Endothelial cell of umbilical vein (primary cell): ENCODE measurements around the gene GUCA2A. TPM values are rescaled to one million over a fixed set of nuclear protein-coding genes. Genes with fewer than 3 reads are reported as not detected.

Experiments
- BruUV-seq: library from RNA; stranded (reverse); fragments of 400-500 nt; replicated peaks from 2 replicates; lab custom pipeline; 2021; lab: Mats Ljungman, UMichigan
- CTCF ChIA-PET: fragments of 300-600, 350-600 bp; sonication (Branson Sonifier 250); formaldehyde crosslinking; loops from one replicate; lab custom pipeline; 2021; ENCODE audit warnings: antibody characterized with exemption, inconsistent platforms; lab: Charles Lee
- POLR2A ChIA-PET: fragments of 300-600, 350-600 bp; sonication (Branson Sonifier 250); formaldehyde crosslinking; loops from one replicate; lab custom pipeline; 2021; ENCODE audit warnings: antibody characterized with exemption, inconsistent platforms; lab: Charles Lee
- DNase-seq: peaks from one replicate; pipeline ENCODE4 v3.0.0-alpha.2; 2011; ENCODE audit warnings: low read depth, low spot score
- FAIRE-seq: peaks from 2 replicates; lab custom pipeline; 2011; peaks lifted over from hg19 to GRCh38; lab: Jason Lieb, UNC
- H2AFZ ChIP-seq: 2 replicates; pipeline ENCODE4 v1.6.0; 2012; ENCODE audit warnings: low read depth, low read length, control low read depth, inconsistent platforms
- H3K27ac ChIP-seq: 2 replicates; pipeline ENCODE4 v1.5.1; 2011; ENCODE audit warnings: low read depth, mild to moderate bottlenecking, control low read depth, low read length, moderate library complexity; ENCODE audit not compliant: insufficient read depth
- H3K27me3 ChIP-seq, 2 experiments: 2 replicates each; pipeline versions ENCODE4 v1.6.0 to v1.6.1; 2011; ENCODE audit warnings: low read length in 2 of 2, mixed read lengths in 1 of 2; ENCODE audit not compliant: control insufficient read depth in 2 of 2, insufficient read depth in 2 of 2
- H3K36me3 ChIP-seq, 2 experiments: 2 replicates in 1 of 2; 3 replicates in 1 of 2; pipeline ENCODE4 v1.5.1; 2011; ENCODE audit warnings: low read length in 2 of 2, mild to moderate bottlenecking in 1 of 2, moderate library complexity in 1 of 2; ENCODE audit not compliant: control insufficient read depth in 2 of 2, insufficient read depth in 2 of 2; ENCODE audit errors: extremely low read depth in 1 of 2
- H3K4me1 ChIP-seq: 3 replicates; pipeline ENCODE4 v1.5.1; 2011; ENCODE audit warnings: mild to moderate bottlenecking, low read length; ENCODE audit not compliant: control insufficient read depth, insufficient read depth; ENCODE audit errors: extremely low read depth
- H3K4me2 ChIP-seq: 2 replicates; pipeline ENCODE4 v1.6.1; 2011; ENCODE audit warnings: low read length, control low read depth, mixed read lengths; ENCODE audit not compliant: insufficient read depth
- H3K4me3 ChIP-seq, 3 experiments: fragments of 200-600 bp in 1 of 3; sonication (generic), shearing (Covaris generic) in 1 of 3; replicated peaks in 1 of 3; 2 replicates each; pipeline ENCODE4 v1.5.1; 2011 to 2016; ENCODE audit warnings: control low read depth in 3 of 3, low read length in 3 of 3, mild to moderate bottlenecking in 2 of 3, inconsistent platforms in 1 of 3, low read depth in 1 of 3, moderate library complexity in 1 of 3; ENCODE audit not compliant: insufficient read depth in 1 of 3
- H3K79me2 ChIP-seq: 2 replicates; pipeline ENCODE4 v1.6.0; 2012; ENCODE audit warnings: low read length, inconsistent platforms; ENCODE audit not compliant: control insufficient read depth, insufficient read depth
- H3K9ac ChIP-seq: replicated peaks from 2 replicates; pipeline ENCODE3; 2011; ENCODE audit warnings: low read length, control low read depth; ENCODE audit not compliant: insufficient read depth; ENCODE audit errors: extremely low read depth
- H3K9me1 ChIP-seq: replicated peaks from 3 replicates; pipeline ENCODE4 v1.6.0; 2011; ENCODE audit warnings: mild to moderate bottlenecking, low read length; ENCODE audit not compliant: control insufficient read depth, insufficient read depth; ENCODE audit errors: extremely low read depth
- H3K9me3 ChIP-seq: replicated peaks from 2 replicates; pipeline ENCODE4 v1.5.1; 2012; ENCODE audit warnings: low read length, inconsistent platforms; ENCODE audit not compliant: control insufficient read depth, insufficient read depth
- H4K20me1 ChIP-seq: replicated peaks from 2 replicates; pipeline ENCODE3; 2011; ENCODE audit warnings: mild to moderate bottlenecking, low read length; ENCODE audit not compliant: control insufficient read depth, insufficient read depth; ENCODE audit errors: extremely low read depth
- CTCF ChIP-seq, 2 donors: IDR thresholded peaks; 1 replicate in 1 of 2; 2 replicates in 1 of 2; pipeline ENCODE4 v1.5.1; 2011; ENCODE audit warnings: low read length in 2 of 2, mild to moderate bottlenecking in 2 of 2, moderate library complexity in 2 of 2, control low read depth in 1 of 2, inconsistent platforms in 1 of 2, low read depth in 1 of 2; ENCODE audit not compliant: insufficient read depth in 1 of 2; ENCODE audit errors: extremely low read depth in 1 of 2
- EZH2 ChIP-seq: IDR thresholded peaks from 2 replicates; pipeline ENCODE4 v1.6.1; 2012; ENCODE audit warnings: borderline replicate concordance, low read depth, mild to moderate bottlenecking, moderate library complexity, low read length, inconsistent platforms; ENCODE audit not compliant: severe bottlenecking
- FOS ChIP-seq: IDR thresholded peaks from 2 replicates; pipeline ENCODE4 v1.6.1; 2011; ENCODE audit warnings: mild to moderate bottlenecking, low read length, moderate library complexity, borderline replicate concordance; ENCODE audit not compliant: insufficient read depth
- GATA2 ChIP-seq: IDR thresholded peaks from 2 replicates; pipeline ENCODE4 v1.7.0; 2011; ENCODE audit warnings: low read depth, mild to moderate bottlenecking, moderate library complexity, mixed read lengths, low read length; ENCODE audit not compliant: insufficient read length, insufficient read depth
- JUN ChIP-seq: IDR thresholded peaks from 2 replicates; pipeline ENCODE4 v1.6.1; 2011; ENCODE audit warnings: borderline replicate concordance, low read depth; ENCODE audit not compliant: insufficient read length, insufficient read depth
- MAX ChIP-seq: IDR thresholded peaks from 2 replicates; pipeline ENCODE4 v1.6.1; 2011; ENCODE audit not compliant: insufficient read depth, insufficient read length
- MYC ChIP-seq: IDR thresholded peaks from one replicate; pipeline ENCODE4 v1.6.1; 2011; ENCODE audit warnings: mild to moderate bottlenecking, low read depth, low read length
- POLR2A ChIP-seq: IDR thresholded peaks from 2 replicates; pipeline ENCODE4 v1.6.1; 2012; ENCODE audit warnings: low read depth, mild to moderate bottlenecking, control low read depth, low read length
- POLR2AphosphoS5 ChIP-seq: IDR thresholded peaks from 2 replicates; pipeline ENCODE4 v1.6.1; 2012; ENCODE audit warnings: low read depth, mild to moderate bottlenecking, control low read depth, low read length, moderate library complexity; ENCODE audit not compliant: insufficient read depth
- dilution Hi-C: fragments of 300-500 bp; cut with MboI; formaldehyde crosslinking; loops from one replicate; pipeline ENCODE4 v1.15.0; 2019; ENCODE audit warnings: low sequenced_read_pairs; ENCODE audit not compliant: extremely low pct_ligation_motif_present
- intact Hi-C: fragments of 100-400 bp; cut with micrococcal nuclease; formaldehyde crosslinking; loops from one replicate; pipeline ENCODE4 v1.10.0; 2022
- polyA plus RNA-seq, 4 experiments: library from polyadenylated mRNA; depleted of rRNA in 3 of 4; stranded (reverse) in 3 of 4; unstranded in 1 of 4; fragments of >200 nt; gene quantifications; 2 replicates each; pipeline versions ENCODE4 v1.2.1 to v1.2.3, GENCODE V29; 2011 to 2012; ENCODE audit warnings: missing spikeins in 1 of 4
- total RNA-seq: library from RNA; stranded (reverse); gene quantifications from 2 replicates; pipeline ENCODE4 v1.2.3, GENCODE V29; 2021

The GUCA2A gene
- total and polyA plus RNA-seq, 2 donors (not counting 3 experiments of a cell fraction or from before 2014, with no cell fraction given), result not detected

GRCh38 chr1:42125552-42125951 is 39.0 kb downstream of the GUCA2A start:
- no peaks in the 10 kb centered on the region for H3K4me1 ChIP-seq
- H3K27ac ChIP-seq, result no peak overlapping the region
- FAIRE-seq (no peak), DNase-seq (no peak)
- no peak overlapping the region for H3K4me3 ChIP-seq
- H4K20me1 ChIP-seq, result no peaks in the 10 kb centered on the region
- dilution Hi-C loops (no loop called here), intact Hi-C loops (no loop called here)
- ChIA-PET POLR2A (no interaction called here), CTCF (no interaction called here)
- BruUV-seq, result no TSS peak
- no peaks in the 10 kb centered on the region for H3K36me3 ChIP-seq
- H3K79me2 ChIP-seq, result no peaks in the 10 kb centered on the region
- no peaks in the 10 kb centered on the region for H3K9me3 ChIP-seq
- peaks cover 6 to 16% of the 10 kb centered on the region in 2 experiments for H3K27me3 ChIP-seq
- H2AFZ ChIP-seq, result no peak overlapping the region
- H3K9me1 ChIP-seq, result no peaks in the 10 kb centered on the region
- H3K9ac ChIP-seq, result no peak overlapping the region
- no peak for TF ChIP-seq CTCF (IDR thresholded peaks at IDR 0.05; ENCODE audit: extremely low read depth in 1 of 2, insufficient read depth in 1 of 2, low read depth in 1 of 2, low read length in 2 of 2)
- TF ChIP-seq MAX, result no peak
- no peak for TF ChIP-seq POLR2A
- no peak for TF ChIP-seq JUN
- TF ChIP-seq EZH2, result no peak
- no peak for TF ChIP-seq GATA2
- TF ChIP-seq FOS, result no peak
- TF ChIP-seq POLR2AphosphoS5, result no peak
- TF ChIP-seq MYC, result no peak
- no peak overlapping the region for H3K4me2 ChIP-seq
